HAP-1 (cell line): ENCODE results near the gene MYL4.
"Not testable (repeated sequence)": the region's sequence is repeated elsewhere in the genome, so short reads cannot be mapped to it uniquely, and the experiment has no call there.

Source experiments
- DNase-seq, 2 experiments: peaks; one replicate each; pipeline ENCODE4 v3.0.0-alpha.2; 2016 to 2020; ENCODE audit warnings: low spot score in 2 of 2
- H3K27me3 ChIP-seq: fragments of 250-450 bp; sonication (Bioruptor Pico); 2 replicates; pipeline ENCODE4 v1.5.1; 2020; ENCODE audit warnings: low read depth, mild to moderate bottlenecking, moderate library complexity
- H3K36me3 ChIP-seq: fragments of 250-450 bp; sonication (Bioruptor Pico); replicated peaks from 2 replicates; pipeline ENCODE4 v1.5.1; 2020; ENCODE audit warnings: mild to moderate bottlenecking
- H3K4me1 ChIP-seq: fragments of 250-450 bp; sonication (Bioruptor Pico); 2 replicates; pipeline ENCODE4 v1.5.1; 2020; ENCODE audit warnings: mild to moderate bottlenecking
- H3K4me3 ChIP-seq: fragments of 250-450 bp; sonication (Bioruptor Pico); 2 replicates; pipeline ENCODE4 v1.5.1; 2020; ENCODE audit warnings: mild to moderate bottlenecking, moderate library complexity
- H3K9me3 ChIP-seq: fragments of 250-450 bp; sonication (Bioruptor Pico); 2 replicates; pipeline ENCODE4 v1.5.1; 2020; ENCODE audit warnings: mild to moderate bottlenecking, moderate library complexity
- in situ Hi-C: fragments of 300-500 bp; cut with MboI; formaldehyde crosslinking; loops from 3 replicates; pipeline ENCODE4 v1.14.3; 2020; ENCODE audit warnings: low sequenced_read_pairs, inconsistent platforms, mixed read lengths

Gene MYL4

DNA sequence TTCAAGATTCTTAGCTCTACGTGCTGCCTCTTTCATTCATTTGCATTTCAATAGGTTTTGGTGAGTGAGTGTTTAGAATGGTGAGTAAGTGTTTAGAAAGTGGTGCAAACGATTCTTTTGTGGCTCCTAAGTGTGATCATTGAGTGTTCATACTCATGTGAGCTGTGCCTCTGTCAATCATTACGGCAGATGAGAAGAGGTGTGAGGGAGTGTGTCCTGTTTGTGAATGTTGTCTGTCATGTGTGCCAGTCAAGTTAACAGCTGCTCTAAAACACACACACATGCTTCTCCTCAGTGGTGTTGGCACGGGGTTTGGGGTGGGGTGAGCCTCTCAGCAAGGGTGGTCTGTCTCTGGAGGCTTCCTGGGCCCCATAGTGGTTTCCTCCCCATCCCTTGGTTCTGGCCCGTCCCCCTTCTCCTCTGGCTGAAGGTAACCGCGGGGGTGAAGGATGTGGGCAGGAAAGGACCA, 11.4 kb downstream of the MYL4 start:
- peak in 1 of 2 experiments; percentile 68 for DNase-seq

DNA sequence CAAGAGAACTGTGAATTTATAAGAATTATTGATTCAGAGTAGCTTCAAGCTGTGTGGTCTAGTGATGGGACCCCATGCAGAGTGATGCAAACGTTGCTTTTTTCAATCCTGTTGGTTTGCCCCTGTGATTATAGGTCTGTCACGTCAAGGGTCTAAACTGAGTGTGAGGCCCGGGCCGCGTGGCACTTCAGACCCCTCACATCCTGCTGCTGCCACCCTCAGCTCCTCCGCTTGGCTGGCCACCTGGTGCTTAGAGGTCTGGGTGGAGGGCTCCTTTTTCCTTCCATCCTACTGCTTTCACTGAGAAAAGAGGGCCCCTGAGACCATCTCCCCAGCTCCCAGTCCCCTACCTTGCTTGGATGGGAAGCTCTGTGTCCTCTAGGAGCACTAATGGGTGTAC, 12.0 kb downstream of the MYL4 start:
- no peak for DNase-seq
- in situ Hi-C loops: no loop called here
- H3K27me3 ChIP-seq: no peaks in the 10 kb centered on the region
- H3K36me3 ChIP-seq: no peaks in the 10 kb centered on the region
- 0 out of 2 replicates have a peak, but pooled peaks cover 3% of the 10 kb centered on the region for H3K9me3 ChIP-seq
- peaks cover 10% of the 10 kb centered on the region for H3K4me1 ChIP-seq
- no peak overlapping the region for H3K4me3 ChIP-seq

More for the DNA sequence above, 11.4 kb downstream of the MYL4 start:
- in situ Hi-C loops: no loop called here
- Histone ChIP-seq H3K4me3 (no peak overlapping the region), H3K27me3 (no peaks in the 10 kb centered on the region), H3K4me1 (peaks cover 10% of the 10 kb centered on the region), H3K9me3 (0 out of 2 replicates have a peak, but pooled peaks cover 3% of the 10 kb centered on the region), H3K36me3 (no peaks in the 10 kb centered on the region)

DNA sequence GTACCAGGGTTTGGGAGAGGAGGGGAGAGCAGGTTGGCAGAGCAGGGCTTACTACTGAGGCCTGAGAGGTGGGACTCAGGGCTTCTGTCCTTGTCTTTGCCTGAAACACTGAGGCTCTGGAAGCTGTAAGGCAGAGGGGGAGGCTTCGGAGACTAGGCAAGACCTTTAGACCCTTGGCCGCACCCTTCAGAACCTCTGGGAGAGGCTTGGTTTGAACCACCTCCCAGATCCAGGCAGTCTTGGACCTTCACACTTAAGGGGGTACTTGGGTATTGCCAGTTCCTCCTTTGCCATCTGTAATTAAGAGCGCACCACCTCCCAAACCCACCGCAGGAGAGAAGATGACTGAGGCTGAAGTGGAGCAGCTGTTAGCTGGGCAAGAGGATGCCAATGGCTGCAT, 12.9 kb downstream of the MYL4 start:
- Histone ChIP-seq H3K4me1 (peaks cover 10% of the 10 kb centered on the region), H3K27me3 (no peaks in the 10 kb centered on the region), H3K4me3 (no peak overlapping the region), H3K9me3 (0 out of 2 replicates have a peak, but pooled peaks cover 3% of the 10 kb centered on the region), H3K36me3 (no peaks in the 10 kb centered on the region)
- no peak for DNase-seq
- in situ Hi-C loops: no loop called here

DNA sequence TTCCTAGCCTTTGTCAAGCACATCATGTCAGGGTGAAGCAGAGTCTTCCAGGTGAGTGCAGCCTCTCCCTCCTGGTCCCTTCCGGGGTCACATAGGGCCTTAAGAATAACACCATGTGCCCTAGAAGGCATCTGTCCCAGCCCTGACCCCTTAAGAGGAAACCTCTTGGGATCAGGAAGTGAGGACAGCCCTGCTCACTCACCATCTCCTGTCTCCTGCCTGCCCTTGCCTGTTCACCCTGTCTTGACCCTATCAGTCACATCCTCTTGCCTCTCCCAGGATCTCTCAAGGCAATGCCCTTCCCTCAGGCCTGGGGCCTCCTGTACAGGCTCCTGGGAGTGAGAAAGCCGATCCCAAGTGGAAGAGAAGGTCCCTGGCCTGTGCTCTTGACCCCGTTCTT, 13.9 kb downstream of the MYL4 start:
- Histone ChIP-seq H3K9me3 (0 out of 2 replicates have a peak, but pooled peaks cover 3% of the 10 kb centered on the region), H3K4me3 (no peak overlapping the region), H3K27me3 (no peaks in the 10 kb centered on the region), H3K4me1 (peaks cover 10% of the 10 kb centered on the region), H3K36me3 (no peaks in the 10 kb centered on the region)
- in situ Hi-C loops: no loop called here
- DNase-seq: no peak

DNA sequence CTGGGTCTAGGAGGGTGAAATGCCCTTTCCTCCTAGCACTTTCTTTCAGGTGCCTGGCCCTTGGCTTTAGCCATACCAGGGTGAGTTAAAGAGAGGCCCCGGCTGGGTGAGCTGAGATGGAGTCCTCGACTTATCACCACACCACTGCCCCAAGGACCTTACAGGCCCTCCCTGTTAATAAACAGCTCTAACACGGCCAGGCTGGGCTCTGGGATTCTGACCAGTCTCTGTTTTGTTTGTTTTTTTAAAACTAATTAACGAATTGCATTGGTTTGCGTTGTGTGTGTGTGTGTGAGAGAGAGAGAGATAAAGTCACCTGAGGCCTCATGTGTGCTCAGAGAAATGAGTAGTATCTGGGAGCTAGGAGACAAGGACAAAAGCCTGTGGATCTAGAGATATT, 14.3 kb downstream of the MYL4 start:
- in situ Hi-C loops: no loop called here
- no peak for DNase-seq
- no peak overlapping the region for H3K4me3 ChIP-seq
- no peaks in the 10 kb centered on the region for H3K36me3 ChIP-seq
- peaks cover 10% of the 10 kb centered on the region for H3K4me1 ChIP-seq
- 0 out of 2 replicates have a peak, but pooled peaks cover 3% of the 10 kb centered on the region for H3K9me3 ChIP-seq
- H3K27me3 ChIP-seq: no peaks in the 10 kb centered on the region

DNA sequence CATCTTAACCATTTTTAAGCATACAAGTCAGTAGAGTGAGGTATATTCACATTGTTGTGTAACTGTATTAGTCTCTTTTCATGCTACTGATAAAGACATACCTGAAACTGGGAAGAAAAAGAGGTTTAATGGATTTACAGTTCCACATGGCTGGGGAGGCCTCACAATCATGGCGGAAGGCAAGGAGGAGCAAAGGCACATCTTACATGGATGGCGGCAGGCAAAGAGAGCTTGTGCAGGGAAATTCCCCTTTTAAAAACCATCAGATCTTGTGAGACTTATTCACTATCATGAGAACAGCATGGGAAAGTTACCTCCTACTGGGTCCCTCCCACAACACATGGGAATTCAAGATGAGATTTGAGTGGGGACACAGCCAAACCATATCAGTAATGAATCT, 14.9 kb downstream of the MYL4 start:
- H3K4me3 ChIP-seq, H3K27me3 ChIP-seq, in situ Hi-C loops, DNase-seq, H3K36me3 ChIP-seq, H3K9me3 ChIP-seq: not testable (repeated sequence)
- peaks cover 10% of the 10 kb centered on the region for H3K4me1 ChIP-seq

DNA sequence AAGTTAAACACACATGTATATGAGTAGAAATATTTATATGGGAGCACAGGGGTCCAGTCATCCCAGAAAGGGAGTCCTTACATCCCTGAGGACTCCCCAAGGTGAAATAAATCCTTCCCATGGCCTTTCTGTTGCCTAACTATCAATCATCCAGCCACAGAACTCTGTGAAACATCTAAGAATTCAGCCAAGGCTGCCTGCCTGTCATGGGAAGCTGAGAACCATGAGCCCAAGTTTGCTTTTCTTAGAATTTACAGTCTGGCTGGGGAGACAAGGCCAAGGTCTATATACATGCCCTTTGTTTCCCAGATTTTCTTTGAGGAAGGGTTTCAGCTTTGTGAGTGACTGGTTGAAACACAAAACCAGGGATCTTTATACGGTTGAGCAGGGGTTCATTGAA, 15.8 kb downstream of the MYL4 start:
- no peak overlapping the region for H3K4me3 ChIP-seq
- no peaks in the 10 kb centered on the region for H3K27me3 ChIP-seq
- in situ Hi-C loops: loop anchor here (25.0 kb wide), 1 partner anchor 387 kb away; no protein-coding TSS in a partner anchor
- DNase-seq: no peak
- H3K9me3 ChIP-seq: 0 out of 2 replicates have a peak, but pooled peaks cover 3% of the 10 kb centered on the region
- H3K36me3 ChIP-seq: no peaks in the 10 kb centered on the region
- peaks cover 12% of the 10 kb centered on the region for H3K4me1 ChIP-seq

DNA sequence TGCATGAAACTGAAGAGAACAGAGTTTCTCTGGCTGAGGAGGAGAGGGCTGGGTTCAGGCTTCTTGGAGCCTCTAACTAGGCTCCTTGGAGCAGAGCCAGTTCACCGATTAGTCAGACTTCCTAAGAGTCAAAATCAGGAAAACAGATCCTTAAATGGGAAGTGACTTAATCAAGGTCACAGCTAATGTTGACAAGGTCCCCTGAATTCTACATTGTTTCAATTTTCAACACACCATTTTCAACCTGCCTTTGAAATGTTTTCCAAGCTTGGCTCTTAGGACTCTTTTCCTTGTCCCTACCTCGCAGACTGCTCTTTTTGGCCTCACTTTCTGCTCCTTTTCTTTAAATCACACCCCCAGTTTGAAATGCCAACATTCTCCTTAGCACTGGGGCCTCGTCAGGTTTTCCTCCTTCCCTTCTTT, 16.3 kb downstream of the MYL4 start:
- Histone ChIP-seq H3K36me3 (no peaks in the 10 kb centered on the region), H3K27me3 (no peaks in the 10 kb centered on the region), H3K4me3 (no peak overlapping the region), H3K4me1 (peaks cover 11% of the 10 kb centered on the region), H3K9me3 (0 out of 2 replicates have a peak, but pooled peaks cover 3% of the 10 kb centered on the region)
- in situ Hi-C loops: loop anchor here (25.0 kb wide), 1 partner anchor 387 kb away; no protein-coding TSS in a partner anchor
- DNase-seq: no peak

DNA sequence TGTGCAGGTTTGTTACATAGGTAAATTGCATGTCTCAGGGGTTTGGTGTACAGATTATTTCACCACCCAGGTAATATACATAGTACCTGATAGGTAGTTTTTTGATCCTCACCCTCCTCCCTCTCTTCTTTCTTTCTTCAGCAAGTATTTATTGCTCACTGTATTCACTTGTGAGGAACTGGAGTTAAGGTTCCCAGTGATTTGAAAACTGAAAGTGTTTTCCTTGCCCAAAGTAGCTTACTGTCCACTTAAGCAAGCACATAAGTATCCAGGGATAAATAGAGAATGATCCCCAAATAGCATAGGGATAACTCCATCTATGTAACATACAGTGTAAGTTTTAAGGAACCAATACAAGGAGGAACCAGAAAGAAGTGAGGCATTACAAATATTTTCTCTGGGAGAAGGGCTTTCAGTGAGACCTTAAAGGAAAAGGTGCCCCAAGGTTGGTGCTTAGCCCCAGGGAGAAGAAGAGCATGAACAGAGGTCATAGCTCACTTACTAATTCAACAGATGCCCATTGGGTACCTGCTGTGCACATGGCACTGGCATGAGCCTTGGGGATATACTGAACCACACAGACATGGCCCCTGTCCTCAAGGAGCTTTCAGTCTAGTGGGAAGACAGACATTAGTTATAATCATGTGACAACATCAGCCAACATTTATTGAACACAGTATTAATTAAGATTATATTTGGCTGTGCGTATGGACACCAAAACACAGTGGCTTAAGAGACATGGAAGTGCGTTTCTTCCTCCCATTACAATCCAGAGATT, 17.0 kb downstream of the MYL4 start:
- Histone ChIP-seq H3K36me3 (no peaks in the 10 kb centered on the region), H3K9me3 (0 out of 2 replicates have a peak, but pooled peaks cover 3% of the 10 kb centered on the region), H3K4me3 (no peak overlapping the region), H3K27me3 (no peaks in the 10 kb centered on the region), H3K4me1 (peaks cover 5% of the 10 kb centered on the region; the same call in 1 of the 2 replicates)
- in situ Hi-C loops: loop anchor here (25.0 kb wide), 1 partner anchor 386 kb away; no protein-coding TSS in a partner anchor
- DNase-seq: no peak

DNA sequence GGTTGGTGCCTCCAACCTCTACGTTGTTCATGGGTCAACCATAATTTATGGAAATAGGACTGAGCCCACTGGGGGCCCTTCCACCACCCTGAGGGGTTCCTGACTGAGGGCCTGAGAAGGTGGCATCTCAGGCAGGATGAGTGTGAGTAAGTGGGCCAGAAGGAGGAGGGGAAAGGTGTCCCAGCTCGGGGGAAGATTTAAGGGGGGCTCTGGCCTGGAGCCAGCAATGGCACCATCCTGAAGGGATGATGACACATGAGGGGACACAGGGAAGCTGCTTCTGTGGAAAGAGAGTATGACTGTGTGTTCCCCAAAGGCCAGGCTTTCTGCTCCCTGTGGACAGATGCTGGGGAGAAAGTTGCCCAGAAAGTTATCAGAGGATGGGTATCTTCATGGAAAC, 18.7 kb downstream of the MYL4 start:
- Histone ChIP-seq H3K4me1 (peaks cover 5% of the 10 kb centered on the region; the same call in 1 of the 2 replicates), H3K36me3 (no peaks in the 10 kb centered on the region), H3K9me3 (0 out of 2 replicates have a peak, but pooled peaks cover 3% of the 10 kb centered on the region), H3K27me3 (no peaks in the 10 kb centered on the region), H3K4me3 (no peak overlapping the region)
- in situ Hi-C loops: loop anchor here (25.0 kb wide), 1 partner anchor 384 kb away; no protein-coding TSS in a partner anchor
- DNase-seq: no peak

DNA sequence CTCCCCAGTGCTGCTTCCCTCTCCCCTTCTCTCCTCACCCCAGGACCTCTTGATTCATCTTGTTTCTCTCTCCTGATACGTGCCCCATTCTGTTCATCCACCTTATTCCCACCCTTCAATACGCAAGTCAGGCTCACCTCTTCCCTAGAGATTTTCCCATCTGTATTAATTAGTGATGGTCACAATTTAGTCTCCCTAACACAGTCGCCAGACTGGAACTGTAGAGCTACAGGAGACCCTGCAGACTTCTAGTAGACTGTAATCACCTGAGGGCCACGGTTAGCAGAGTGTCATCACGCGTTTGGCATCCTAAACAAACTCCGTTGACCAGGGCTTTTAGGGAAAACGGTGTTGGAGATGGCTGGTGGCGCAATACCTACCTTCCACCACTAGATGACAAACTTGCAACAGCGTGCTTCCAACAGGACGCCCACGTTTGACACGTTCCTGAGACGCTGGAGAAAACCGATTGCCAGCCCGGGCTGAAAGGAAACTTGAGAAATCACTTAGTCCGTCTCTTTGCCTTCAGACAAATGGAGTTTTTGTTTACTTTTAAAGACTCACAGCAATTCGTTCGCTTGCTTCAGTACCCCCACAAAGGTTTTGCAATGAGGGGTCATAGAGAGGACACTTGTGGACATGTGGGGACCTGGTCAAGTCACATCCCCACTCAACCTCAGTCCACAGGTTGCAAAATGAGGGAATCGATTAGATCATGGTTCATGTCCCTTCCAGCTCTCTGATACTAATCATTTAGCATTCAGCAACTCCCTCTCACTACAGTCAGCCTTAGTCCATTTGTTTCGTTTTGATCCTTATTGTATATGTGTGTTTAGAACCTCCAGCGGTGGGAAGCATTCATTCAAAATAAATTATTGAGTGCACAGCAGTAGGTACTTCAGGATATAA, 20.6 kb downstream of the MYL4 start:
- Histone ChIP-seq H3K4me3 (no peak overlapping the region), H3K36me3 (no peaks in the 10 kb centered on the region), H3K27me3 (no peaks in the 10 kb centered on the region), H3K4me1 (peaks cover 5% of the 10 kb centered on the region; the same call in 1 of the 2 replicates), H3K9me3 (no peaks in the 10 kb centered on the region)
- in situ Hi-C loops: loop anchor here (5.0 to 25.0 kb wide), 2 partner anchors 83 to 383 kb away; no protein-coding TSS in a partner anchor
- DNase-seq: peak; percentile 76 to 87

DNA sequence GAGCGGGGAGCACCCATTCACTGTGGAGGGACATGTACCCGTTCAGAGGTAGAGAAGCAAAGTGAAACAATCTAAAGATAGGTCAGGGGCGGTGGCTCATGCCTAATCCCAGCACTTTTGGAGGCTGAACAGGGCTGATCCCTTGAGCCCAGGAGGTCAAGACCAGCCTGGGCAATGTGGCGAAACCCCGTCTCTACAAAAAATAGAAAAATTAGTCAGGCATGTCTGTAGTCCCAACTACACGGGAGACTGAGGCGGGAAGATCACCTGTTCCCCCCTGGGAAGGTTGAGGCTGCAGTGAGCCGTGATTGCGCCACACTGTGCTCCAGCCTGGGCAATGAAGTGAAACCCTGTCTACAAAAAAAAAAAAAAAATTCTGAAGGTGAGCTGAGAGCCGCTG, 21.7 kb downstream of the MYL4 start:
- in situ Hi-C loops: loop anchor here (5.0 to 25.0 kb wide), 2 partner anchors 81 to 381 kb away; no protein-coding TSS in a partner anchor
- no peak for DNase-seq
- no peak overlapping the region for H3K4me3 ChIP-seq

DNA sequence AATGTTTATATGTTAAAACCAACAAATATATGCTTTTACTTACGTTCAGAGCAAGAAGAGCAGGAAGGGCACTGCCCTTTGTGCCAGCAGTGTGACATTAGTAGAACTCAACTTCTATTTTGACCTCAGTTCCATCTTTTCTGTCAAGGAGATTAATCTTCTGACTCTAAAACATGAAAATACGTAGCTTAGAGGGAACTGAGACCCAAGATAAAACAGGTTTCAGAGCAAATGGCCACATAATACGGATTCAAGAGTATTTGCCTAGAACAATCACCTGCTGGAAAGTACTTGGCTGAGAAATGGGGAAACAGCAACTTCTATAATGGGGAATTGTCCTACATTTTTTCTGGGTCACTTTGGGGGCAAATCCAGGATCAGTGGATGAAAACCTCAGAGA, 22.2 kb downstream of the MYL4 start:
- in situ Hi-C loops: loop anchor here (5.0 to 25.0 kb wide), 2 partner anchors 81 to 381 kb away; no protein-coding TSS in a partner anchor
- no peaks in the 10 kb centered on the region for H3K36me3 ChIP-seq

More for the DNA sequence above, 21.7 kb downstream of the MYL4 start:
- Histone ChIP-seq H3K36me3 (no peaks in the 10 kb centered on the region), H3K27me3 (no peaks in the 10 kb centered on the region), H3K9me3 (no peaks in the 10 kb centered on the region), H3K4me1 (peaks cover 5% of the 10 kb centered on the region; the same call in 1 of the 2 replicates)

More for the DNA sequence above, 22.2 kb downstream of the MYL4 start:
- no peak for DNase-seq
- Histone ChIP-seq H3K4me3 (no peak overlapping the region), H3K27me3 (no peaks in the 10 kb centered on the region), H3K4me1 (peaks cover 5% of the 10 kb centered on the region; the same call in 1 of the 2 replicates), H3K9me3 (no peaks in the 10 kb centered on the region)
